NB4 (cell line): ENCODE measurements around the gene SLX1B.
"Not testable (repeated sequence)": the region's sequence is repeated elsewhere in the genome, so short reads cannot be mapped to it uniquely, and the experiment has no call there.

Source experiments
- MYC ChIP-seq: IDR thresholded peaks from 2 replicates; pipeline ENCODE4 v1.6.1; 2011; ENCODE audit warnings: low read depth, low read length
- POLR2A ChIP-seq: IDR thresholded peaks from 2 replicates; pipeline ENCODE4 v1.6.1; 2011; ENCODE audit warnings: mild to moderate bottlenecking; ENCODE audit not compliant: insufficient read length; ENCODE audit errors: extremely low read depth
- TF ChIP-seq, protein P1 (sequence below): IDR thresholded peaks from one replicate; pipeline ENCODE4 v1.5.1; 2012; ENCODE audit warnings: low read depth, low read length

DNA sequence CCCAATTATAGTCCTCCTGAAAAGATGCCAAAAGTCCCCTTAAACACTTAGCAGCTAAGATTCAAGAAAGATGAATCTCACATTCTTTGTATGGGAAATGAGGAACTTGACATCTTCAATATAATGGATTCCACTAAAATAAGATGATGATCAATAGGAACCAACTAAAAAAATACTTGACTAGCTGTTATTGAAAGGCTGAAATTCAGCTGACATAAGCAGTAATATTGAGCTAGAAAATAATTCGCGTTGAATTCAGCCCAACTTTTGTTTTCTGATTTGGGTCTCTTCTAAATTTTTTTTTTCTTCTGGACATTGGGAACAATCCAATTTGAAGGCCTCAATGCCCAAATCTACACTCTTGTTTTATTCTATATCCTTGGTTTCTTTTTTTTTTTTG lies 30.7 kb upstream of the SLX1B start:
- TF ChIP-seq, protein P1, sequence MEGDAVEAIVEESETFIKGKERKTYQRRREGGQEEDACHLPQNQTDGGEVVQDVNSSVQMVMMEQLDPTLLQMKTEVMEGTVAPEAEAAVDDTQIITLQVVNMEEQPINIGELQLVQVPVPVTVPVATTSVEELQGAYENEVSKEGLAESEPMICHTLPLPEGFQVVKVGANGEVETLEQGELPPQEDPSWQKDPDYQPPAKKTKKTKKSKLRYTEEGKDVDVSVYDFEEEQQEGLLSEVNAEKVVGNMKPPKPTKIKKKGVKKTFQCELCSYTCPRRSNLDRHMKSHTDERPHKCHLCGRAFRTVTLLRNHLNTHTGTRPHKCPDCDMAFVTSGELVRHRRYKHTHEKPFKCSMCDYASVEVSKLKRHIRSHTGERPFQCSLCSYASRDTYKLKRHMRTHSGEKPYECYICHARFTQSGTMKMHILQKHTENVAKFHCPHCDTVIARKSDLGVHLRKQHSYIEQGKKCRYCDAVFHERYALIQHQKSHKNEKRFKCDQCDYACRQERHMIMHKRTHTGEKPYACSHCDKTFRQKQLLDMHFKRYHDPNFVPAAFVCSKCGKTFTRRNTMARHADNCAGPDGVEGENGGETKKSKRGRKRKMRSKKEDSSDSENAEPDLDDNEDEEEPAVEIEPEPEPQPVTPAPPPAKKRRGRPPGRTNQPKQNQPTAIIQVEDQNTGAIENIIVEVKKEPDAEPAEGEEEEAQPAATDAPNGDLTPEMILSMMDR: not testable (repeated sequence)
- not testable (repeated sequence) for TF ChIP-seq POLR2A, MYC
